Loucy (cell line): Measurements from ENCODE around the gene RPS5.

Source experiments
- H2AFZ ChIP-seq: fragments of 200-600 bp; sonication (generic); 2 replicates; pipeline ENCODE4 v1.6.0; 2016; ENCODE audit warnings: antibody characterized with exemption, mild to moderate bottlenecking, low read length, moderate library complexity
- H3F3A ChIP-seq: fragments of 200-600 bp; 2 replicates; pipeline ENCODE4 v1.6.0; 2016; ENCODE audit warnings: antibody characterized with exemption, low read depth, mild to moderate bottlenecking
- H3K27me3 ChIP-seq: fragments of 200-600 bp; sonication (generic); 2 replicates; pipeline ENCODE4 v1.6.1; 2014; ENCODE audit warnings: low read length, mild to moderate bottlenecking; ENCODE audit not compliant: insufficient read depth, poor library complexity, severe bottlenecking
- H3K36me3 ChIP-seq: fragments of 200-600 bp; sonication (generic); 2 replicates; pipeline ENCODE4 v1.6.1; 2016; ENCODE audit warnings: low read length; ENCODE audit not compliant: insufficient read depth
- H3K4me1 ChIP-seq: fragments of 200-600 bp; sonication (generic); 2 replicates; pipeline ENCODE4 v1.5.1; 2014; ENCODE audit warnings: low read length, mild to moderate bottlenecking; ENCODE audit not compliant: insufficient read depth, poor library complexity, severe bottlenecking
- H3K4me2 ChIP-seq: fragments of 200-600 bp; sonication (generic); 2 replicates; pipeline ENCODE4 v1.6.0; 2014; ENCODE audit warnings: antibody characterized with exemption, low read length, low read depth, mild to moderate bottlenecking; ENCODE audit not compliant: poor library complexity, severe bottlenecking
- H3K4me3 ChIP-seq: fragments of 200-600 bp; sonication (generic); 2 replicates; pipeline ENCODE4 v1.5.1; 2014; ENCODE audit warnings: low read length, mild to moderate bottlenecking, mixed read lengths; ENCODE audit not compliant: poor library complexity, severe bottlenecking
- H3K79me2 ChIP-seq: fragments of 200-600 bp; sonication (generic); 2 replicates; pipeline ENCODE4 v1.6.1; 2014; ENCODE audit warnings: low read length; ENCODE audit not compliant: insufficient read depth
- H3K9ac ChIP-seq: fragments of 200-600 bp; sonication (generic); 2 replicates; pipeline ENCODE4 v1.6.0; 2014; ENCODE audit warnings: mild to moderate bottlenecking, low read depth, low read length, moderate library complexity; ENCODE audit not compliant: poor library complexity, severe bottlenecking
- H3K9me2 ChIP-seq: fragments of 200-600 bp; sonication (generic); replicated peaks from 2 replicates; pipeline ENCODE4 v1.6.1; 2016; ENCODE audit warnings: low read depth, low read length, mixed read lengths
- H3K9me3 ChIP-seq: fragments of 200-600 bp; sonication (generic); 2 replicates; pipeline ENCODE4 v1.6.1; 2014; ENCODE audit warnings: mild to moderate bottlenecking, antibody characterized with exemption, low read length, low read depth; ENCODE audit not compliant: insufficient read depth
- H4K20me1 ChIP-seq: fragments of 200-600 bp; sonication (generic); 2 replicates; pipeline ENCODE4 v1.6.0; 2014; ENCODE audit warnings: antibody characterized with exemption, low read length, mild to moderate bottlenecking; ENCODE audit not compliant: insufficient read depth, poor library complexity, severe bottlenecking
- CTCF ChIP-seq: fragments of 200-600 bp; sonication (generic); conservative IDR thresholded peaks from 2 replicates; pipeline ENCODE4 v1.5.1; 2014; ENCODE audit warnings: mild to moderate bottlenecking, antibody characterized with exemption, low read length
- EZH2phosphoT487 ChIP-seq: fragments of 200-600 bp; IDR thresholded peaks from 2 replicates; pipeline ENCODE4 v1.6.1; 2018; ENCODE audit warnings: antibody characterized with exemption, mild to moderate bottlenecking, moderate library complexity, borderline replicate concordance

RPS5 gene

GRCh38 chr19:58393725-58394033 lies 6.6 kb downstream of the RPS5 start:
- no peak overlapping the region for H3K9ac ChIP-seq
- no peak overlapping the region for H3K4me3 ChIP-seq
- no peaks in the 10 kb centered on the region for H3K9me2 ChIP-seq
- H3K9me3 ChIP-seq = no peaks in the 10 kb centered on the region
- H4K20me1 ChIP-seq = peaks cover 34% of the 10 kb centered on the region
- no peaks in the 10 kb centered on the region for H3K27me3 ChIP-seq
- H2AFZ ChIP-seq = no peak overlapping the region
- peaks cover 33% of the 10 kb centered on the region; the same call in 1 of the 2 replicates for H3K36me3 ChIP-seq
- peaks cover 41% of the 10 kb centered on the region for H3K79me2 ChIP-seq
- no peak overlapping the region for H3K4me2 ChIP-seq
- TF ChIP-seq CTCF (no peak), EZH2phosphoT487 (no peak)
- peaks cover 9% of the 10 kb centered on the region for H3K4me1 ChIP-seq
- no peaks in the 10 kb centered on the region for H3F3A ChIP-seq

DNA sequence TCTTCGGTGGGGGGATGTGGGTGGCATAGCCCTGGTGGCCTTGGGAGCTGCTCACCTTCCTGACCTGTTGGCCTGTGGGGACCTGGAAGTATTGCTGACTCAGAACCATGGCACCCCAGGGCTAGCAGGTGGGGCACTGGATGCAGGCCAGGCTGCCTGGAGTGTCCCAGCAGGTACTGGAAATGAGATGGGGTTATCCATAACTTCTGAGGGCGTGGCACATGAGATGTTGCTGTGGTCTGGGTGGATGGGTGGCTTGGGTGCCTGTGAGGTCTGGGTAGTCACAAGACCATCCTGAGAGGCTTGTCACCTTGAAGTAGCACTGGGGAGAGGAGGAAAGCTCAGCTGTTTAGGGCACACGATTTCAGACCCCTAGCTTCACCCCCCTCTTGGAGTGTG lies 7.8 kb downstream of the RPS5 start:
- H3K79me2 ChIP-seq = peaks cover 31% of the 10 kb centered on the region
- no peak overlapping the region for H2AFZ ChIP-seq
- H4K20me1 ChIP-seq = peaks cover 26% of the 10 kb centered on the region
- H3K9ac ChIP-seq = no peak overlapping the region
- TF ChIP-seq CTCF (no peak), EZH2phosphoT487 (no peak)
- H3K9me2 ChIP-seq = no peaks in the 10 kb centered on the region
- H3K27me3 ChIP-seq = no peaks in the 10 kb centered on the region
- no peak overlapping the region for H3K4me2 ChIP-seq
- no peaks in the 10 kb centered on the region for H3K9me3 ChIP-seq
- H3K36me3 ChIP-seq = peaks cover 33% of the 10 kb centered on the region; the same call in 1 of the 2 replicates
- peaks cover 4% of the 10 kb centered on the region for H3K4me1 ChIP-seq
- no peaks in the 10 kb centered on the region for H3F3A ChIP-seq
- H3K4me3 ChIP-seq = no peak overlapping the region

GRCh38 chr19:58395220-58395978 lies 8.3 kb downstream of the RPS5 start, which contains the start of gene RNF225:
Gene RNF225, plus strand, starts transcription at chr19:58395656. Its CDS starts 434 bp downstream, at chr19:58396090.
- H3F3A ChIP-seq = no peaks in the 10 kb centered on the region
- no peak within 1 kb of the TSS for H3K4me3 ChIP-seq
- peaks cover 21% of the 10 kb centered on the region for H4K20me1 ChIP-seq
- peaks cover 33% of the 10 kb centered on the region; the same call in 1 of the 2 replicates for H3K36me3 ChIP-seq
- no peaks in the 10 kb centered on the region for H3K9me2 ChIP-seq
- H3K4me2 ChIP-seq = no peak within 1 kb of the TSS
- no peaks in the 10 kb centered on the region for H3K27me3 ChIP-seq
- peaks cover 25% of the 10 kb centered on the region for H3K79me2 ChIP-seq
- no peak within 1 kb of the TSS for H3K9ac ChIP-seq
- H3K9me3 ChIP-seq = no peaks in the 10 kb centered on the region
- no peak within 1 kb of the TSS for H2AFZ ChIP-seq
- TF ChIP-seq EZH2phosphoT487 = no peak
- no peak for TF ChIP-seq CTCF
- peaks cover 5% of the 10 kb centered on the region for H3K4me1 ChIP-seq
